Measurements from ENCODE around the gene OR2C3. TPM values are rescaled to one million over a fixed set of nuclear protein-coding genes. Genes with fewer than 3 reads are reported as not detected.

OR2C3 gene
- total RNA-seq = not detected
- long read RNA-seq = 0 reads

GRCh38 chr1:247536340-247536739 is at the start of gene OR2C3:
OR2C3 (minus strand) TSS chr1:247536440; CDS start chr1:247532511, 3,929 bp downstream.
- no peak for DNase-seq
- ATAC-seq = no peak
- intact Hi-C loops (cut with DNase I, micrococcal nuclease) = no loop called here

GRCh38 chr1:247578946-247579460 is 42.8 kb upstream of the OR2C3 start:
- intact Hi-C loops (cut with DNase I, micrococcal nuclease) = no loop called here

GRCh38 chr1:247576514-247576913 is 40.3 kb upstream of the OR2C3 start:
- intact Hi-C loops (cut with DNase I, micrococcal nuclease) = no loop called here
- ATAC-seq (no peak), DNase-seq (no peak)

More at GRCh38 chr1:247578946-247579460, 42.8 kb upstream of the OR2C3 start:
- DNase-seq (no peak), ATAC-seq (no peak)

- DNase-seq = no peak
- no peak for ATAC-seq
- intact Hi-C loops (cut with DNase I, micrococcal nuclease) = no loop called here
These were observed 38.4 kb upstream of the OR2C3 start for GRCh38 chr1:247574664-247575063.

- DNase-seq (no peak), ATAC-seq (no peak)
- intact Hi-C loops (cut with DNase I, micrococcal nuclease) = no loop called here
These were observed 38.0 kb upstream of the OR2C3 start for GRCh38 chr1:247574236-247574635.

GRCh38 chr1:247562198-247562597 is 26.0 kb upstream of the OR2C3 start:
- ATAC-seq = no peak
- no peak for DNase-seq
- intact Hi-C loops (cut with DNase I, micrococcal nuclease) = no loop called here

- no peak for ATAC-seq
- intact Hi-C loops (cut with DNase I, micrococcal nuclease) = no loop called here
- no peak for DNase-seq
These were observed 25.5 kb upstream of the OR2C3 start for GRCh38 chr1:247561711-247562110.

- intact Hi-C loops (cut with DNase I, micrococcal nuclease) = no loop called here
- ATAC-seq = no peak
These were observed 21.9 kb upstream of the OR2C3 start for GRCh38 chr1:247557926-247558674.

GRCh38 chr1:247552231-247552630 is 16.0 kb upstream of the OR2C3 start:
- DNase-seq (no peak), ATAC-seq (no peak)
- intact Hi-C loops (cut with DNase I, micrococcal nuclease) = no loop called here

More at GRCh38 chr1:247557926-247558674, 21.9 kb upstream of the OR2C3 start:
- DNase-seq = no peak

GRCh38 chr1:247551721-247552120 is 15.5 kb upstream of the OR2C3 start:
- intact Hi-C loops (cut with DNase I, micrococcal nuclease) = no loop called here
- ATAC-seq (no peak), DNase-seq (no peak)

GRCh38 chr1:247548769-247549182 is 12.5 kb upstream of the OR2C3 start, which contains the start of gene GCSAML:
GCSAML (plus strand) TSS chr1:247549134; CDS start chr1:247549192, 58 bp downstream.
- no peak for DNase-seq
- no peak for ATAC-seq
- intact Hi-C loops (cut with DNase I, micrococcal nuclease) = no loop called here

GRCh38 chr1:247548092-247548491 is 11.9 kb upstream of the OR2C3 start:
- DNase-seq (no peak), ATAC-seq (no peak)
- intact Hi-C loops (cut with DNase I, micrococcal nuclease) = no loop called here

- no peak for ATAC-seq
These were observed 6.6 kb upstream of the OR2C3 start for GRCh38 chr1:247542811-247543210.

GRCh38 chr1:247540581-247540980 is 4.3 kb upstream of the OR2C3 start:
- no peak for ATAC-seq
- intact Hi-C loops (cut with DNase I, micrococcal nuclease) = no loop called here
- no peak for DNase-seq

More at GRCh38 chr1:247542811-247543210, 6.6 kb upstream of the OR2C3 start:
- intact Hi-C loops (cut with DNase I, micrococcal nuclease) = no loop called here
- DNase-seq = no peak

GRCh38 chr1:247539215-247539614 is 3.0 kb upstream of the OR2C3 start:
- ATAC-seq (no peak), DNase-seq (no peak)
- intact Hi-C loops (cut with DNase I, micrococcal nuclease) = no loop called here

GRCh38 chr1:247538561-247538960 is 2.3 kb upstream of the OR2C3 start:
- intact Hi-C loops (cut with DNase I, micrococcal nuclease) = no loop called here
- ATAC-seq (no peak), DNase-seq (no peak)

GRCh38 chr1:247535402-247535801 is 838 bp downstream of the OR2C3 start:
- intact Hi-C loops (cut with DNase I, micrococcal nuclease) = no loop called here
- DNase-seq = no peak
- ATAC-seq = no peak

GRCh38 chr1:247531937-247532336 is 4.3 kb downstream of the OR2C3 start:
- intact Hi-C loops (cut with DNase I, micrococcal nuclease) = no loop called here
- ATAC-seq (no peak), DNase-seq (no peak)

GRCh38 chr1:247530785-247531184 is 5.5 kb downstream of the OR2C3 start:
- DNase-seq (no peak), ATAC-seq (no peak)
- intact Hi-C loops (cut with DNase I, micrococcal nuclease) = no loop called here

- ATAC-seq = no peak
- no peak for DNase-seq
- intact Hi-C loops (cut with DNase I, micrococcal nuclease) = no loop called here
These were observed 6.4 kb downstream of the OR2C3 start for GRCh38 chr1:247529771-247530355.
